SK-MEL-5 (cell line): ENCODE data around the gene SLC25A21. TPM values are rescaled to one million over a fixed set of nuclear protein-coding genes. Genes with fewer than 3 reads are reported as not detected.

Experiments
- DNase-seq: peaks from one replicate; pipeline ENCODE4 v3.0.0-alpha.2; 2016; ENCODE audit warnings: low read depth, low spot score
- in situ Hi-C: cut with HindIII; loops from 2 replicates; pipeline ENCODE4 v1.10.0; 2016; ENCODE audit warnings: low sequenced_read_pairs, high pct_unique_total_duplicates, low pct_unique_long_range_greater_than_20kb
- total RNA-seq: library from RNA; depleted of rRNA; stranded (reverse); fragments of >200 nt; shearing (Covaris generic); gene quantifications from 2 replicates; pipeline ENCODE4 v1.2.3, GENCODE V29; 2014

The SLC25A21 gene
- total RNA-seq, 1 experiment from 2014 or later, result 1.8 TPM

DNA sequence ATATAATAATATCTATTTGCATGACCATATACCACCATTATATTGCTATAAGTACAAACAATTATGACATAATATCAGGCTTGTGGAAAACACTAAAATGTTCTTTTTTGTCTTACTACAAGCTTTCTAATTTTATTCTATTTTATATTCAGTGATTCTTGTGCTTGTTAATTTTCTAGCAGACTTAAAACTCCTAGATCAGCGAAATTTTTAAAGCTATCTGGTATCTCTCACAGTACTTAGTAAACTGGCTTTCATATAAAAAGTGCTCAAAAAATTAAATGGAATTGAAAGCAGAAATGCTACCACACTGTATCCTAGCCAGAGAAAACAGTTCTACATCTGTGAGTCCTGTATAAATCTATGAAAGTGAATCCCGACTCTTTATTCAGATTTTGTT, 405.4 kb downstream of the SLC25A21 start:
- in situ Hi-C loops, result no loop called here
- DNase-seq, result no peak

DNA sequence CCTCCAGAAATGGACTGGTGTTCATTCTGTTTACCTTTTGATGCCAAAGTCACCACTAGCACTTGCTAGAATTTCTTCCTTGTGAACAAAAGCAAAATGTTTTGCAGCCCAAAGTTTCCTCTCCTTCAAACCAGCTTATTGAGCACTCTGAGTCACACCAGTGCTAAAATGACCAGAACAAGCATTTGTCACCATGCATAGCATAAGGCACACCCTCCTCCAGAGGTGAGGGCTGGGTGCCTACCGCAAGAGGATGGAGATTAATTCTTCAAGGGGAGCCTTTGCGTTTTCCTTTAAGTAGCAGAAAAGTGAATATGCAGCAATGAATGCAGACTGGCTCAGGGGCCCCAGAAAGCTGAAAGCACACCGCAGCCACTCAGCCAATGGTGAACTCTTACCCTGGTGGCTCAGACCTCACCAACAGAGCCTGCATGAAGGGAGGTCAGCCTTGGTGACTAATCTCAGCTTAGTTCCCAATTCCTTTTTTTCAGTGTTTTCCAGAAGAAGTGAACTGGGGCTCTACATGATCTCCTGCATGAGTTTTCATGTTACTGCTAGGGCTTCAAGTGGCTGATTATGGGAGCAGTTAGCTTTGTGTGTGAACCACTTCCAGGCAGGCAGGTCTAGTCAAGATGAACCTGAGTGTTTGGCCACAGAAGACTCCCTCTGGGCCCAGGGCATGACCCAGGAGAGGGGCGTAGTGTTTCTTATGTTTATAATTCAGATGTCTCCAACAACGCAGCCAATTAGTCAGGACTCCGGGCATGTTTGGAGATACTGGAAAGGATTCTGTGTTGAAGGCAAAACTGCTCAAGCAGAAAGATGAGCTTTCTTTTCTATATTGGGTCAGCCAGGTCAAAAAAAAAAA, 414.4 kb downstream of the SLC25A21 start:
- in situ Hi-C loops, result no loop called here
- DNase-seq, result no peak

DNA sequence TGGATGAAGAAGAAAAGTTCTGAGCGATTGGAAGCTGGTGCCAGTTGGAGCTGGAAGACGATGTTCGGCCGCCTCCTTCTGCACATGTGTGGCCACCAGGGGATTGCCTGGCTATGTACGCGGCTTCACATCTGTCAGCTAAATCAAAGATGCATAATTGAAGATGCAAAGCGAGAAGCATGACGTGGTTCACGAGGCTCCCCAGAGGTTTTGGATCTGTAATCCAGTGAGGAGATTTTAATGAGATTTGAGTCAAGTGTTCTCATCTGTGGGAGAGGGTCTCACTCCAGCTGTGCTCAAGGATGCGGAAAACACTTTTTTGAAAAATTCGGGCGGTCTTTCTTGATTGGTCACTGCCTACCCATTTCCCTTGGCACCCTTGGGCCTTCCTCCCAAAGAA, 416.2 kb downstream of the SLC25A21 start:
- in situ Hi-C loops, result no loop called here
- DNase-seq, result no peak

DNA sequence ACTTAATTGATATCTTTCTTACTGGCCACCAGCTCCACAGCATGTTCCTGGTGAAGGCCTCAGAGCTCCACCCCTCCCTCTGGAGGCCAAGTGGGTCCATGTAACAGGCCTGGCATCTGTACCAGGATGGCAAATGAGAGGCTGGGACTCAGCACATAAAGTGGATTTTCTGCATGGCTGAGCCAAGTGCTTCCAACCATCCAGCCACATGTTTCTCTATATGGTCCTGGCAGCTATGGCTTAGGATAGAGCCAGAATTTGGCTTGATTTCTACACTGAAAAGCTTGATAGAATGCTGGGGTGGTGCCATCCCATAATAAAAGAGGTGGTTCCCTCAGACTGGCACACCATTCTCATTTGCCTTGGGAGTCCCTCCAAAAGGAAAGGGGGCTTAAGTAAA, 416.6 kb downstream of the SLC25A21 start:
- DNase-seq, result no peak
- in situ Hi-C loops, result no loop called here

DNA sequence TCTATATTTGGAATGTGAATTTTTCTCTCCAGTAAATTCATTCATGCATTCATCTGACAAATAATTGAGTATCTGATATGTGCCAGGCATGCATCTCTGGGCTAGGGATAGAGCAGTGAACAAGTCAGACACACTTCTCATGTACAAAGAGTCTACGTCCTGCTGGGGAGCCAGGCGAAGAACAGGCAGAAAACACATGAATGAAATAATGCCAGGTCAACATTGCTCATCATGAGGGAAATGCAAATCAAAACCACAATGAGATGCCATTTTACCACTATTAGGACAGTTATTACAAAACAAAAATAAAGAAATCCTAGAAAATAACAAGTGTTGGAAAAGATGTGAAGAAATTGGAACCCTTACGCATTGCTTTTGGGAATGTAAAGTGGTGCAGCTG, 420.5 kb downstream of the SLC25A21 start:
- in situ Hi-C loops, result no loop called here
- DNase-seq, result no peak

DNA sequence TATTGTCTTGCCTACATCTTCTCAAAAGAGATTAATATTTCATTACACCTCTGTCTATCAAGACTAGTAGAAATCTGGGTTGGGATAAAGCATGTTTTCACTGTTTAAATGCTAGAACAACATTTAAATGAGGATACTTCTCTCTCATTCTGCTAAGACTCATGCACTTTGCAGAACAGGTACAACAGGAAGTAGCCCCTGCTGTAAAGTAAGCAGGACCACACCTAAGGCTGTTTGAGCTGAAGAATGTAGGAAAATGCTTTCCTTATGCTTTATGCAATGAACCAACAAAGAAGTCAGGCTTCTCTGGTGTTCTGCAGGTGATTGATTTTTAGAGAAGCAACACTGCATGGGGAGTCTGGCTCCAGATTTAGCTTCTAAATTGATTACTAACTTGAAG, 421.3 kb downstream of the SLC25A21 start:
- no peak for DNase-seq
- in situ Hi-C loops, result no loop called here

DNA sequence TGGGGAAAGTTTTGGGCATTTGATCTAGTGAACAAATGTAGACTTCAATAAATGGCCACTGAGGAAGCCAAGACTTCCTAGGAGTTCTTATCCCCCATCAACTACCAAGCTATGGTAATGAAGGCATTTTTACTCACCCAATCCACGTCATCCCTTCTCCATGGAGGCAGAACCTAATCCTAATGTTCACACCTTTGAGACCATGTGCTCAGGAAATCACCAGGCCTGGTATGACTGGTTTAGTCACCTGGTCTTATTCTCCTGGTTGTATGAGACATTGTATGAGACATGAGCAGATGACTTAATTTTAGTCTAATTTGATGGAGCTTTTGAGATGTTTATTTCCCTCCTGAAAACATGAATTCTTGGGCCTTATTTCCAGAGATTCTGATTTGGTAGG, 422.2 kb downstream of the SLC25A21 start:
- in situ Hi-C loops, result no loop called here
- DNase-seq, result no peak

DNA sequence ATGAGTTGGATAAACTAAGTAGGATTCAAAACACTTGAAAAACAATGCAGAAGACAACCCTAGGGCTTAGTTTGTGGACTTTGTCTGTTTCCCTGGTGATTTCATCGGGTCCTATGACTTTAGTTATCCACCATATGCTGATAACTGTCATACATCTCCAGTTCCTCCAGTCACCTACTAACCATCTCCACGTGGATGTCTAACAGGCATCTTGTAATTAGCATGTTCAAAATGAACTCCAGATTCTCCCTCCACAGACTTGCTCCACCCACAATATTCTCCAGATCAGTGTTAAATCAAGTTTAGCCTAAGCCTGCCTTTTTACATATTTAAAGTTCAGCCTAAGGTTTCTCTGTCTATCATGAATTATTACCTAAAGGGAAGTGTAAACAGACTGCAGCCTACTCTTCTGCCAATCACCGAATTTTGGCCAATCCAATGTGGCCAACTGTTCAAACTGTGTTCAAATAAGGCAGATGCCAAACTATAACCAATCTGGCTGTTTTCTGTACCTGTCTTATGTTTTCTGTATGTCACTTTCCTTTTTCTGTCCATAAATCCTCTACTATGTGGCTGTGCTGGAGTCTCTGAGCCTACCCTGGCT, 423.7 kb downstream of the SLC25A21 start:
- DNase-seq, result no peak
- in situ Hi-C loops, result no loop called here

DNA sequence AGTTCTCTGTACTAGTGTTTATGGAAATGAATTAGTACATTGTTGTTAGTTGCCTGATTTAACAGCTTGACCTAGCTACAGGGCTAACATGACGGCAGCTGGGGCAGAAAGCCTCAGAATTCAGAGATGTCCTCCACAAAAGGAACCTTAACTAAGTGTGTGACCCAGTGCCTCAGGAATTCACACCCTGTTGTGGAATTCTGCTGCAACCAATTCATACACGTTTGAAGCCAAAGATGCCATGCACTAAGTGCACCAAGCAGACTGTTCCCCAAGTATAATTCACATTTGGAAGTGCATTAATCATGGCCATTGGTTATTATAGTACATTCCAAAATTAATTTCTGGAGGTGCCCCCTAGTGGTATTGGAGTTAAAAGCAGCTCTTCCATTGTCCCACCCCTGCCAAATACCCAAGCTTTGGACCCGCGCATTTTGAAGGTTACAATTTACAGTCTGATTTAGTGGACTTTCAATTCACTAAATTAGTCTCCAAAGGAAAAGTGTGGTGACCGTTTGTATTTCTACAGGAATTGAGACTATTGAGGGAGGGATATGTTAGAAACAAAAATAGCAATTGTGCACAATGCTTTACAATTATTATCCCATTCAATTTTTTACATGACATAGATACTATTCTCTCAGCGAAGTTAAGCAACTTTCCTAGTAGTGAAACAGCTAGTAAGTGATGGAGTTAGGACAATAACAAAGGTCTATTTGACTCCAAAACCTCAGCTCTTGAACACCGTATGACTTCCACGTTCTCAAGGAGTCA, 424.8 kb downstream of the SLC25A21 start:
- peak; percentile 59 for DNase-seq
- in situ Hi-C loops, result no loop called here

DNA sequence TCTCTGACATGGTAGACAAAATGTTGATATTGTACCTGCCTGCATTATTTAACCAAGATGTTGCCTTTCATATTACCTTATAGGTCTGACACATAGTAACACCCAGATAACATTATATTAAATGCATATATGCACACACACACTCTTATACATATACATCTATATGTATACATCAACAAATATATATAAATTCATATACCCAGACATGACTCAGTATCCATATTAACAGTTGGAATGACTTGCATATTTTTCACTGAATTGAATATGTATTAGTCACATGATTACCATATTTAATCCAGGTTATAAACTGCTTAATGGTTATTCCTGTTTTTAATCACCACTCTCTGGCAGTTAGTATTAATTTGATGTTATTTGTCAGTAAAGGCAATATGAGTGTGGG, 425.5 kb downstream of the SLC25A21 start:
- in situ Hi-C loops, result no loop called here

DNA sequence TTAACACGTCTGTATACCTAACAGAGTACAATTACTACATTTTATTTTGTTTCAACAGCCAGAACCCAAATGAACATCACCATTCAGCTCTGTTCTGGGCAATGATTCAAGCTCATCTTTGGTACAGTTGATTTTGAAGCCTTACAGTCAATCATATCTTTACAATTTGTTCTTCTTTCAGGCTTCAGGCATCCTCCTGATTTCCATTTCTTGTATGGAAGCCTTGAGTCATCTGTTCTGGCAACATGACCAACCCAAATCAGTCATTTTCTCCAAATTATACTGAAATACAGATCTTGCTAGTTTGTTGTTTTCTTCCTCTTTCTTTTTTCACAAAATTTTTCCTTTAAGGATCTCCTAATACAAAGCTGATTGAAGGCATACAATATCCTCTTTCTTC, 430.5 kb downstream of the SLC25A21 start:
- no peak for DNase-seq
- in situ Hi-C loops, result no loop called here

More for the DNA sequence above, 425.5 kb downstream of the SLC25A21 start:
- no peak for DNase-seq

DNA sequence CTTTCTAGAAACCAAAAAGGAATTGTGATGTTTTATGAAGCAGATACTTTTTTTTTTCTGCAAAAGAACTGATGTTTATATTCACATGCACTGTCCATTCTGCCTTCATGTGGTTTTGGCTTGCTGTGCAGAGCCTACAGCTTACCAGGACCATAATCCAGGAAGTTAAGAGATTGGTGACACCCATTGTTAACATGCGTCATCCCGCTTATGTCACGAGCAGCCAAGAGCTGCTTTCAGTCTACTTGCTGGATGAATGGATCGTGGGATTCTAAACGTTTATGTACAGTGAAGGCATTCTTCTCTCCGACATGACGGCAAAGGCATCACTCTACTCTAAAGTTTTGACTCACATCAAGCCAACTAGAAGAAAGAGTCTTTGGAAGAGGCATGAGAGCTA, 434.1 kb downstream of the SLC25A21 start:
- peak; percentile 92 for DNase-seq
- in situ Hi-C loops, result no loop called here

DNA sequence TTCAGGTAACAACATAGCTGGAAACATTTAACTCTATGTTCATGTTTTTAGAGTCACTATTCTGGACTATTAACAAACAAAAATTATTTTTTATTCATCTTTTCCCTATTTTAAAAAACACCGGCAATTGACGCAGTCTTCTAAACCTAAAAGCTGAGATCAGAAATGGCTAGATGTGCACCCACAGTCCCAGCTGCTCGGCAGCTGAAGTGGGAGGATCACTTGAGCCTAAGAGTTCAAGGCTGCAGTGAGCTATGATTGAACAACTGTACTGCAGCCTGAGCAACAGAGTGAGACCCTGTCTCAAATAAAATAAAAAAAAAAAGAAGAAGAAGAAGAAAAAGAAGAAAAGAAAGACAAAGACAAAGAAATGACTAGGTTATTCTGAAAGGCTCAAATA, 446.3 kb downstream of the SLC25A21 start:
- in situ Hi-C loops, result no loop called here

DNA sequence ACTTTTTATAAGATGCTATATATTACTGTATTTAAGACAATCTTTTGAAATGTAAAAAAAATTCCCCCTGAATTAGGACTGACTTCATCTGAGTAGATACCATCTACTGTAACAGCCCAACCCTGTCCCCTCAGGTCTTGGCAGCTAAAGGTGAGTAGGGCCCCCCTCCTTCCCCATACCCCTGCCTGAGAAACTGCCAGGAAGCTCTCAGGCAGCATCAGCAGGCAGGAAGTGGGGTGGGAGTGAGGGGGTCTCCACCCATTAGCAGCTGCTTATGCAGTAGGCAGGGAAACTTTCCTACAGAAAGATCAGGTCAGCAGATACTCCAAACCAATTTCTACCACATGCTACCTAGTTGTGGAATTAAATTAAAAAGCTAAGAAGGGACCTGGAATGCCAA, 448.2 kb downstream of the SLC25A21 start:
- in situ Hi-C loops, result no loop called here
- DNase-seq, result no peak

More for the DNA sequence above, 446.3 kb downstream of the SLC25A21 start:
- DNase-seq, result no peak

DNA sequence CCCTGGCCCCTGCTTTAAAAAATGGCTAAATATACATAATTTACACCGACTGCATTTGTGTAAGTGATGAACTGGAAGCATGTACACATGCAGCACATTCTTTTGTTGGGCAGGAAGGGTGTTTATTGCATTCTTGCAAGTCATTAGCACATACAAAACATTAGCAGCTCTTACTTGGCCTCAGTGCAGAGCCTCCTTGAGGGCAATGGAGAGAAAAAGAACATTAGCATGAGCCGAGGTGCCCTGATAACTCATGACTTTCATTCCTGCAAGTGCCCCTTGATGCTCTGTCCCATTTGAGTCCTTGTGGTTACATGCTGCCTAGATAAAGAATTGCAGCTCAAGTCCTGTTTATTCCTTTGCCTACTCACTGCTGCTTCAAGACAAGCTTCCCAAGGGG, 448.9 kb downstream of the SLC25A21 start:
- in situ Hi-C loops, result no loop called here
- DNase-seq, result no peak

DNA sequence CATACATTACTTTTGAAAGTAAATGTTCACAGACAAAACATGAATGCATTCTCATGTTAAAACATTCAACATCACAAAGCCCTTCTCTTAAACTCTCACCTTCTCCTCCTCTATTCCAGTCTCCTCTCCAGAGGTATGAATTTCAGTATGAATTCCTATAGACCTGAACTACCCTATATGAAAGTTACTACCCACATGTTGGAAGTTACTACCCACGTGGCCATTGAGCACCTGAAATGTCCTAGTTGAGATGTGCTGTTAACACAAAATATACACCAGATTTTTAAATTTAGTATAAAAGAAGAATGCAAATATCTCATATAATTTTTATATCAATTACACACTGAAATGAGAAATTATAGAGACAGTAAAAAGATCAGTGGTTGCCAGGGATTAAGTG, 450.5 kb downstream of the SLC25A21 start:
- in situ Hi-C loops, result no loop called here
- DNase-seq, result no peak

DNA sequence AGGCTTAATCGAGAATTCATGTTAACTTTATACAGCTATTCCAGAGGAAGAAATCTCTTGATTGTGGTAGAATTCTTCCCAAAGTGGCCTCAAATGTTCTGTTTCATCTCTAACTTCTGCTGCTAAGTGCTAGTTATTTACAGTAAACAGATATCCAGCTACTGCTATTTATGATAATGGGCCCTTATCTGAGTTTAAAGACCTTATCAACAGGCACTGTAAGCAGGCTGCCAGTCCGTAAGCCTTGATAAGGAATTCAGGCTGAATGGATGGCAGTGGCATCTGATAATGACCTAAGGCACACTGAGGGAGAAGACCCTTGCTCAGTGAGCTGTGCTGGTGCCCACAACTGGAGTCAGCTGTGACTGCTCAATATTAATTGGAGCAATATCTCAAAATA, 451.7 kb downstream of the SLC25A21 start:
- in situ Hi-C loops, result no loop called here
- DNase-seq, result no peak

DNA sequence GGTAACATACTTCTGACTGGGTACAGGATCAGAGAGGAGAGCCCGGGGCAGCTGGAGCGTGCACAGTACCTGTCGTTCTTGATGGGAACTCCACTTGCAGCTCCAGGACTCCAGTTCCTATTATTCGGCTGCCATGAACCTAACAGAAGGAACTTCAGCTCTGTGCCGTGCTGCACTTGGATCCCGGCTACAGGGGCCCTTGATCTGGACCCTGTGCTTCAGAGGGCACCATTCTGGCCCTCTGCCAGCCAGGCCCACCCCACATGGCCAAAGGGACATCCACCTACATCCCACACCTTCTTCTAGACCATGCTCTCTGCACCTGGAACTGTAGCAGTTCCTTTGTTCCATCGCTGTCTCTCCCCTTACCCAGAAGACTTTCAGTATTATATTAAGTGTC, 452.6 kb downstream of the SLC25A21 start:
- no peak for DNase-seq
- in situ Hi-C loops, result no loop called here
